GM23338 (cell line): Measurements from ENCODE around the gene SMYD3. TPM values are rescaled to one million over a fixed set of nuclear protein-coding genes. Genes with fewer than 3 reads are reported as not detected.

Source experiments
- ATAC-seq: fragments of 200-7000 bp; cut with Tn5 transposase; 3 replicates; pipeline ENCODE4 v1.9.1; 2020
- DNase-seq: peaks from one replicate; pipeline ENCODE4 v3.0.0-alpha.2; 2015; ENCODE audit warnings: low spot score
- H2AFZ ChIP-seq: fragments of 200-600 bp; sonication (generic); 2 replicates; pipeline ENCODE4 v1.8.0; 2016; ENCODE audit warnings: antibody characterized with exemption, mild to moderate bottlenecking, moderate library complexity
- H3F3A ChIP-seq: fragments of 200-600 bp; sonication (generic); replicated peaks from 2 replicates; pipeline ENCODE4 v1.8.0; 2017; ENCODE audit warnings: antibody characterized with exemption, mixed run types, low read depth
- H3K27ac ChIP-seq: fragments of 200-600 bp; sonication (generic); 2 replicates; pipeline ENCODE4 v1.6.1; 2016; ENCODE audit warnings: low read depth
- H3K27me3 ChIP-seq: fragments of 200-600 bp; sonication (generic); 2 replicates; pipeline ENCODE4 v1.8.0; 2016; ENCODE audit warnings: mild to moderate bottlenecking, mixed run types, moderate library complexity; ENCODE audit not compliant: insufficient read depth
- H3K36me3 ChIP-seq: fragments of 200-600 bp; sonication (generic); 2 replicates; pipeline ENCODE4 v1.8.0; 2016; ENCODE audit warnings: mild to moderate bottlenecking; ENCODE audit not compliant: insufficient read depth
- H3K4me1 ChIP-seq: fragments of 200-600 bp; sonication (generic); 2 replicates; pipeline ENCODE4 v1.8.0; 2016; ENCODE audit warnings: mild to moderate bottlenecking, moderate library complexity; ENCODE audit not compliant: insufficient read depth
- H3K4me2 ChIP-seq: fragments of 200-600 bp; sonication (generic); 2 replicates; pipeline ENCODE4 v1.7.1; 2017; ENCODE audit warnings: mixed run types
- H3K4me3 ChIP-seq: fragments of 200-600 bp; sonication (generic); 2 replicates; pipeline ENCODE4 v1.6.1; 2016; ENCODE audit warnings: mixed run types
- H3K79me2 ChIP-seq: fragments of 200-600 bp; sonication (generic); replicated peaks from 2 replicates; pipeline ENCODE4 v1.8.0; 2017; ENCODE audit warnings: mild to moderate bottlenecking; ENCODE audit not compliant: insufficient read depth
- H3K9me2 ChIP-seq: fragments of 200-600 bp; sonication (generic); 2 replicates; pipeline ENCODE4 v1.8.0; 2017; ENCODE audit not compliant: insufficient read depth
- H4K20me1 ChIP-seq: fragments of 200-600 bp; sonication (generic); replicated peaks from 2 replicates; pipeline ENCODE4 v1.8.0; 2017; ENCODE audit warnings: mild to moderate bottlenecking; ENCODE audit not compliant: insufficient read depth
- H3K27ac Mint-ChIP-seq: 2 replicates; pipeline ENCODE4 v1.8.0; 2020; ENCODE audit warnings: inconsistent platforms, mild to moderate bottlenecking, moderate library complexity, mixed read lengths
- H3K27me3 Mint-ChIP-seq: 3 replicates; pipeline ENCODE4 v1.8.0; 2022; ENCODE audit warnings: low read depth, mild to moderate bottlenecking, moderate library complexity, mixed read lengths, inconsistent platforms; ENCODE audit not compliant: insufficient read depth, poor library complexity
- H3K36me3 Mint-ChIP-seq: 3 replicates; pipeline ENCODE4 v1.8.0; 2021; ENCODE audit warnings: low read depth, mild to moderate bottlenecking, inconsistent platforms, moderate library complexity, mixed read lengths
- H3K4me1 Mint-ChIP-seq: 3 replicates; pipeline ENCODE4 v1.8.0; 2020; ENCODE audit warnings: mild to moderate bottlenecking, inconsistent platforms, mixed read lengths
- H3K4me3 Mint-ChIP-seq: 3 replicates; pipeline ENCODE4 v1.8.0; 2021; ENCODE audit warnings: moderate library complexity, mild to moderate bottlenecking, inconsistent platforms, mixed read lengths
- H3K9me3 Mint-ChIP-seq: 3 replicates; pipeline ENCODE4 v1.8.0; 2020; ENCODE audit warnings: moderate library complexity, mild to moderate bottlenecking, inconsistent platforms, mixed read lengths
- ETS1 ChIP-seq: IDR thresholded peaks from 2 replicates; pipeline ENCODE4 v1.6.1; 2016; ENCODE audit warnings: antibody characterized with exemption
- EZH2 ChIP-seq: fragments of 200-600 bp; sonication (generic); IDR thresholded peaks from one replicate; pipeline ENCODE4 v1.8.0; 2017; ENCODE audit warnings: antibody characterized with exemption, mild to moderate bottlenecking, low read depth; ENCODE audit not compliant: unreplicated experiment
- POLR2AphosphoS5 ChIP-seq: IDR thresholded peaks from 2 replicates; pipeline ENCODE4 v1.6.1; 2016; ENCODE audit warnings: antibody characterized with exemption, low read depth
- REST ChIP-seq: IDR thresholded peaks from one replicate; pipeline ENCODE4 v1.6.1; 2018; ENCODE audit warnings: antibody characterized with exemption; ENCODE audit not compliant: unreplicated experiment
- STAT1 ChIP-seq: IDR thresholded peaks from one replicate; pipeline ENCODE4 v1.6.1; 2016; ENCODE audit warnings: antibody characterized with exemption; ENCODE audit not compliant: unreplicated experiment
- ZNF114 ChIP-seq: fragments of 250-450 bp; sonication (Bioruptor Pico); IDR thresholded peaks from 2 replicates; pipeline ENCODE4 v1.5.0; 2020; ENCODE audit warnings: mild to moderate bottlenecking, moderate library complexity
- ZNF331 ChIP-seq: fragments of 250-450 bp; sonication (Bioruptor Pico); IDR thresholded peaks from 2 replicates; pipeline ENCODE4 v1.5.0; 2020; ENCODE audit warnings: low read depth, mild to moderate bottlenecking, moderate library complexity
- ZNF462 ChIP-seq: fragments of 250-450 bp; sonication (Bioruptor Pico); IDR thresholded peaks from 2 replicates; pipeline ENCODE4 v1.5.0; 2020; ENCODE audit warnings: mild to moderate bottlenecking, moderate library complexity
- polyA plus RNA-seq: library from polyadenylated mRNA; unstranded; fragments of >200 nt; fragmentation: Nextera tagmentation; extraction: Ambion mirVana; gene quantifications from 2 replicates; pipeline ENCODE4 v1.2.1, GENCODE V29; 2016
- total RNA-seq: library from RNA; depleted of rRNA; stranded (reverse); fragments of >200 nt; shearing (Covaris generic); gene quantifications from 2 replicates; pipeline ENCODE4 v1.2.3, GENCODE V29; 2014
- TF ChIP-seq, protein P1 (sequence below), 2 experiments: fragments of 200-600 bp in 1 of 2; sonication (generic) in 1 of 2; conservative IDR thresholded peaks; 2 replicates each; pipeline versions ENCODE4 v1.5.1 to v1.6.1; 2016 to 2017; ENCODE audit warnings: antibody characterized with exemption in 2 of 2, low read depth in 2 of 2, mild to moderate bottlenecking in 2 of 2, moderate library complexity in 1 of 2

The SMYD3 gene
- total and polyA plus RNA-seq, 2 experiments from 2014 or later: 31.8 to 34.4 TPM

DNA sequence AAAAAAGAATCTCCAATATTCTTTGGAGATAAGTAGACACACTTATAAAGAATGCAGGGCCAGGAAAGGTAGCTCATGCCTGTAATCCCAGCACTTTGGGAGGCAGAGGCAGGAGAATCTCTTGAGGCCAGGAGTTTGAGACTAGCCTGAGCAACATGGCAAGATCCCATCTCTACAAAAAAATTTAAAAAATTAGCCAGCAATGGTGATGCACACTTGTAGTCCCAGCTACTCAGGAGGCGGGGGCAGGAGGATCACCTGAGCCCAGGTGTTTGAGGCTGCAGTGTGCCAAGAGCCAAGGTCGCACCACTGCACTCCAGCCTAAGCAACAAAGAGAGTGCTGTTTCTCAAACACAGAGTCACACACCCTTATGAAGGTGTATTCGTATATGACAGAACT lies 385.0 kb downstream of the SMYD3 start:
- no peaks in the 10 kb centered on the region for H3F3A ChIP-seq
- no peaks in the 10 kb centered on the region for H3K27me3 Mint-ChIP-seq
- H3K9me2 ChIP-seq: no peaks in the 10 kb centered on the region
- H2AFZ ChIP-seq: no peak overlapping the region
- no peaks in the 10 kb centered on the region for H3K36me3 ChIP-seq
- H3K4me1 Mint-ChIP-seq: peaks cover 3% of the 10 kb centered on the region
- no peaks in the 10 kb centered on the region for H3K27me3 ChIP-seq
- no peaks in the 10 kb centered on the region for H3K4me1 ChIP-seq
- H3K36me3 Mint-ChIP-seq: no peaks in the 10 kb centered on the region
- H3K4me3 ChIP-seq: no peak overlapping the region
- no peak for DNase-seq
- H3K79me2 ChIP-seq: no peaks in the 10 kb centered on the region
- no peaks in the 10 kb centered on the region for H4K20me1 ChIP-seq
- TF ChIP-seq POLR2AphosphoS5: no peak
- no peak for TF ChIP-seq REST
- TF ChIP-seq, protein P1, sequence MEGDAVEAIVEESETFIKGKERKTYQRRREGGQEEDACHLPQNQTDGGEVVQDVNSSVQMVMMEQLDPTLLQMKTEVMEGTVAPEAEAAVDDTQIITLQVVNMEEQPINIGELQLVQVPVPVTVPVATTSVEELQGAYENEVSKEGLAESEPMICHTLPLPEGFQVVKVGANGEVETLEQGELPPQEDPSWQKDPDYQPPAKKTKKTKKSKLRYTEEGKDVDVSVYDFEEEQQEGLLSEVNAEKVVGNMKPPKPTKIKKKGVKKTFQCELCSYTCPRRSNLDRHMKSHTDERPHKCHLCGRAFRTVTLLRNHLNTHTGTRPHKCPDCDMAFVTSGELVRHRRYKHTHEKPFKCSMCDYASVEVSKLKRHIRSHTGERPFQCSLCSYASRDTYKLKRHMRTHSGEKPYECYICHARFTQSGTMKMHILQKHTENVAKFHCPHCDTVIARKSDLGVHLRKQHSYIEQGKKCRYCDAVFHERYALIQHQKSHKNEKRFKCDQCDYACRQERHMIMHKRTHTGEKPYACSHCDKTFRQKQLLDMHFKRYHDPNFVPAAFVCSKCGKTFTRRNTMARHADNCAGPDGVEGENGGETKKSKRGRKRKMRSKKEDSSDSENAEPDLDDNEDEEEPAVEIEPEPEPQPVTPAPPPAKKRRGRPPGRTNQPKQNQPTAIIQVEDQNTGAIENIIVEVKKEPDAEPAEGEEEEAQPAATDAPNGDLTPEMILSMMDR (conservative IDR thresholded peaks at IDR 0.05; ENCODE audit: low read depth in 2 of 2): no peak
- TF ChIP-seq ZNF462 (CRISPR knock-in tag): no peak
- no peak for TF ChIP-seq ZNF331 (CRISPR knock-in tag)
- no peak for TF ChIP-seq STAT1
- TF ChIP-seq ETS1: no peak
- TF ChIP-seq ZNF114 (CRISPR knock-in tag): no peak
- no peak for TF ChIP-seq EZH2
- no peak for ATAC-seq
- no peak overlapping the region for H3K27ac ChIP-seq
- H3K4me3 Mint-ChIP-seq: no peak overlapping the region
- H3K4me2 ChIP-seq: no peak overlapping the region
- no peak overlapping the region for H3K27ac Mint-ChIP-seq
- H3K9me3 Mint-ChIP-seq: no peaks in the 10 kb centered on the region
